ENCODE measurements around the gene TRIM65.
"Not testable (repeated sequence)": the region's sequence is repeated elsewhere in the genome, so short reads cannot be mapped to it uniquely, and the experiment has no call there.

TRIM65 gene

DNA sequence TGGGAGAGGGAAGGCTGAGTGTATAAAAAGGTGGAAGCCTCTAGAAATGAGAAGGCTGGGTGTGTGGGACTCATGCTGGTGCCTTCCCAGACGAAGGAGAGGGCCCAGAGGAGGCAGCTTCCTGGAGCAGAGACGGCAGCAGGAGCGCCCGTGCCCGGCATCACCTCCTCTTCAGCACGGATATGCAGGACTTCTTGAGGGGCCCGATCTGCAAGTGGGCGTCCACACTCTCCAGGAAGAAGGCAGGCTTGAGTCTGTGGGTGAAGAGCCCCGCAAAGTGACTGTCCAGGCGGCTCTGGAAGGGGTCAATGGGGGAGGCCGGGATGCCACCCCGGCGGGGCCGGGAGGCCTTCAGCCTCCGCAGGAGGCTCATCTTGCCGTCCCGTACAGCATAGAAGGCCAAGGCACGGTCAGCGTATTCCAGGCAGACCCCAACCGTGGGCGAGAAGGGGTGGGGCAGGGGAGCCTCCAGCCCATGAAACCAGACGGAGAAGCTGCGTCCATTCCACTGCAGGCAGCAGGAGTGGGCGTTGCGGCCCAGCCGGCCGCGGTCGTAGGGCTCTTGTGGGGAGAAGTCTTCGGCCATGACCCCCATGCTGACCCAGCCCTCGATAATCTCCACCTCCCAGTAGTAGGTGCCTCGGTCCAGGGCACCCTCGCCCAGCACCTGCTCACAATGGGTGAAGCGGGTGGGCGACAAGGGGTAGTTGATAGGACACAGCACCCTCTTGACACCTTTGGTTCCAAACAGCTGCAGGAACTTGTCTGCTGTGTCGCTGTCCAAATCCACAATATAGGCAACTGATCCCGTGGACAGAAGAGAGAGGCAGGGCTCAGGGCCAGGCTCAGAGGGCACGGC is 22.2 kb downstream of the TRIM65 start:
- DNase-seq = no peak

DNA sequence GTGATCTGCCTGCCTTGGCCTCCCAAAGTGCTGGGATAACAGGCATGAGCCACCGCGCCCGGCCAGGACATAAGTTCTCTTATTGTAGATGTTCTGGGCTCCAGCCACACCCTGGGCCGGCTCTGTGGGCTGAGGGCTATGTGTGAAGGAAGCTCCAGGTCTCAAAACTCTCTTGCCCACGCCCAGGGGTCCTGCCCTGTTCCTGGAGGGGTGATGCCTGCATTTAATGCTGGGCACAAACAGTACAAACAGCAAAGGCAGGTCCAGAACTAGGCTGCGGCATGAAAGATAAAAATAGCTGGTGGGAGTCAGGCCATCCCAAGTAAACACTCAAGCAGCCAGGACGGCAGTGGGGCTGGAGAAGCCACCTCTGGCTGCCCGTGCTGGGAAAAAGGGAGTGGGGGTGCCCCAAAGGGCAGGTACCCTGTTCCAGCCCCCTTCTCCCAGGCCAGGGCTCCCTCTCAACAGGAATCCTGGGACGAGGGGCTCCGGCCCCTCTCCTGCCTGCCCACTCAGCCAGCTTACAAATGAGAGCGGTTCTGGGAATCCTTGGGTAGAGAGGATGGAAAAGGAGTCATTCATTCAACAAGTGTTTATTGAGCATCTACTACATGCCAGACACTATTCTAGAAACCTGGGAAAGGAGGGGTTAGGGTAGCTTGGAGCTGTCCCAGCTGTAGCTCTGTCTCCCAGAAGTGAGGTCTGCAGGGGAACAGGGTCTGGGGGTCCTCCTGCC is 23.0 kb downstream of the TRIM65 start:
- DNase-seq = no peak

- no peak for DNase-seq
These were observed 24.1 kb downstream of the TRIM65 start for GRCh38 chr17:75872434-75873351.

DNA sequence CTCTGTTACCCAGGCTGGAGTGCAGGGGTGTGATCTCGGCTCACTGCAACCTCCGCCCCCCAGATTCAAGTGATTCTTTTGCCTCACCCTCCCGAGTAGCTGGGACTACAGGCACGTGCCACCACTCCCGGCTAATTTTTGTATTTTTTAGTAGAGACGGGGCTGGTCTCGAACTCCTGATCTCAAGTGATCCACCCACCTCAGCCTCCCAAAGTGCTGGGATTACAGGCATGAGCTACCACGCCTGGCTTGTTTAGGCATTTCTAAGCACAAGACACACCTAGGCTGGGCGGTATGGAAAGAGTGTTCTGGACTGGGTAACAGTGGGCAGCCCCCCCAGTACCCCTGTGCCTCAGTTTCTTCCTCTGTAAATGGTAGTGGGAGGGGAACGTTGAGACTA is 26.5 kb downstream of the TRIM65 start:
- DNase-seq = not testable (repeated sequence)

GRCh38 chr17:75869282-75870141 is 27.2 kb downstream of the TRIM65 start:
- no peak for DNase-seq

- DNase-seq = not testable (repeated sequence)
These were observed 27.9 kb downstream of the TRIM65 start for GRCh38 chr17:75868730-75869281.

GRCh38 chr17:75865404-75866188 is 31.2 kb downstream of the TRIM65 start:
- not testable (repeated sequence) for DNase-seq

GRCh38 chr17:75864887-75865286 is 31.9 kb downstream of the TRIM65 start:
- not testable (repeated sequence) for DNase-seq

DNA sequence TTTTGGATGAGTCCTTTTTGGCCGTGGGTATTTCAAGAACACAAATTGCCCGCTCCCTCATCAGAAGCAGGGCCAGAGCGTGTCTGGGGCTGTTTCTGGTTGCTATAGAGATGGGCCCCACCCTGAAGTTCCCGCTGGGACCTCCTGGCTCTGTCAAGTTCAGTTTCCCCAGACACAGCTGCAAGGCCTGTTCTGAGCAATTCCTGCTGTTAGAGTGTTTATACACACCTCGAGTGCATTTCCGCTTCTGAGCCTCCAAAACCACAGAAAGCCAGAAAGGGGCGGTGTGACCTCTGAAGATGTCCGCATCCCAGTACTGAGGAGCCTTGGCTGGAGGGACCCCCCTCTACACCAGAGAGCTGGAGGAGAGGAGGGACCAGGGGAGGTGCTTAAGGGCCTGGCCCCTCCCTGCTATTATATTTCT is 32.3 kb downstream of the TRIM65 start:
- no peak for DNase-seq

DNA sequence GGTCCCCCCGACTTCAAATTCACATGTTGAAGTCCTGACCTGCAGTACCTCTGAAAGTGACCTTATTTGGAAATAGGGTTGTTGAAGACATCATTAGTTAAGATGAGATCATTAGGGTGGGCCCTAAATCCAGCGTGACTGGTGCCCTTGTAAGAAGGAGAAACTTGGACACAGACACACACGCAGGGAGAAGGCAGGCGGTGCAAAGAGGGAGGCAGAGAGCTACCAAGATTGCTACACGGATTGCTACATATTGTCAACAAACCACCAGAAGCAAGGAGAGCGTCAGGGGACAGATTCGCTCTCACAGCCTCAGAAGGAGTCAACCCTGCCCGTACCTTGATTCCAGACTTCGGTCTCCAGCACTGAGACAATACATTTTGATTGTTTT is 34.8 kb downstream of the TRIM65 start:
- DNase-seq = no peak

DNA sequence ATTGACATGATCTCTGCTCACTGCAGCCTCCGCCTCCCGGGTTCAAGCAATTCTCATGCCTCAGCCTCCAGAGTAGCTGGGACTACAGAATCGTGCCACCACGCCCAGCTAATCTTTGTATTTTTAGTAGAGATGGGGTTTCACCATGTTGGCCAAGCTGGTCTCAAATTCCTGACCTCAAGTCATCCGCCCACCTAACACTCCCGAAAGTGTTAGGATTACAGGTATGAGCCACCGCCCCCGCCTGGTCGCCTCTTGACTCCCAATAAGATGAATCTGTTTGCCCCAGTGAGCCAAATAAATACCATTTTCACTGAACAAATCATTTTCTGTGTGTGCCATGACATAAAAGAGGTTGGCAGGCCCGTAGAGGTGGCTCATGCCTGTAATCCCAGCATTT is 37.4 kb downstream of the TRIM65 start:
- not testable (repeated sequence) for DNase-seq

DNA sequence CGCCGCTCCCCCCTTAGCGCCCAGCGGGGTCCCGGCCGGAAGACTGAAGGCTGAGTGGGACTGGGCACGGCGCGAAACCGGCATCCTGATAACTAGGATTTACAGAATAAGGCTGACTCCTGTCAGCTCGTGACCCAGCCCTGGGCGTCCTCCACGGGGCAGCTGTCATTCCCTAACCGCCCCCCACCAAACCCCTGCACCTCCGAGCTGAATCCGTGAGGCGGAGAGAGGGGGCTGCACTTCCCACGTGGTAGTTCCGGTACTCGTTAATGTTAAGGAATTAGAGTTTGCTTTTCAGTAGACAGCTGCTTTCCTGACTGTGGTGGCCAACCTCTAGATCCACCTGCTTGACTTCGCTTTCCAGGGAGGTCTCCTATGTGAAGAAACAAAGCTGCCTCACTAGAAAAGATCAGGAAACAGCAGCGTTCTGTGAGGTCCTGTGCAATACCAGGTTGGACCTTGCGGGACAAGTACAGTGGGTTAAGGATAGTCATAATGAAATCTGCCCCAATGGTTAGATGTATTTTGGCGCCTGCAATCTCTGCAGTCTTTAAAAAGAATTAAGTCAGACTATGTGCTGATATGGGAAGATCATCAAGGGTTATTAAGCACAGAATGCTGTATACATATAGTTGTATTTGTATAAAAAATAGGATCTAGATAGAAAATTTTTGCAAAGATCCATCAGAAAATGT is 40.5 kb downstream of the TRIM65 start:
- DNase-seq = no peak

- DNase-seq = peak; percentile 96
These were observed 41.3 kb downstream of the TRIM65 start, which contains the start of gene WBP2 for GRCh38 chr17:75855310-75856061. WBP2 (minus strand) TSS chr17:75855335; CDS start chr17:75855297, 38 bp downstream.

DNA sequence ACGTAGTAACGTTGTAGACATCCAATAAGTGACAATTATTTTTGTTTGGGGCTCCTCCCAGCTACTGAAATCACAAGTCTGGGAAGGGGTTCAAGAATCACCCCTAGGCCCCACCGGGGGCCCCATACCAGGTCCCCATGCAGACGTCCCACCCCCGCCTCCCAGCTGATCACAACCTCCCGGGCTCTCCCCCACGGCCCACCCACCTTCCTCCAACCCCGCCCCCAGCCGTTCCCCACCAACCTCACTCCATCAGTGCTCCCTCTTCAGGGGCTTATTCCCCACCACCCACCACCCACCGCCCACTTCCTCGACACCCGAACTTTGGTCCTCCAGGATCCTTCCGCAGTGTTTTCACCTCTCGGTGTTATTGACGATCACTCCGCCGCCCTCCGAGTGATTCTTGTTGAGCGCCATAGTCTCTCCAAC is 41.9 kb downstream of the TRIM65 start:
- no peak for DNase-seq

GRCh38 chr17:75854101-75854748 is 42.5 kb downstream of the TRIM65 start:
- DNase-seq = no peak

DNA sequence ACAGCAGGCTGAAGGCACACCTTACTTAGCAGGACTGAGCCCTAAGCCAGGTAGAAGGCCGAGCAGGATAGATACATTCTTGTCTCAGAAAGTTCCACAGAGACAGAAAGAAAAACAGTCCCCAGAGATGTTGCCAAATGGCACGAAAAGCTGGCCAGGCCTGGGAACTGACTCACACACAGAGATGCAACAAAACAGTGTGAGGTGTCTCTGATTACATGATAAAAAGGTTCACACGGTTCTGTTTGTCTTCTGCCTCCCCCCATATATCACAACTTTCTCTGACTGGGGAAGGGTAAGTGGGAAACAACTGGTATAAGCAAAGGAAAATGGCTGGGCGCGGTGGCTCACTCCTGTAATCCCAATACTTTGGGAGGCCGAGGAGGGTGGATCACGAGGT is 43.3 kb downstream of the TRIM65 start:
- DNase-seq = no peak

- DNase-seq = not testable (repeated sequence)
These were observed 45.1 kb downstream of the TRIM65 start for GRCh38 chr17:75851693-75851991.

GRCh38 chr17:75850928-75851692 is 45.6 kb downstream of the TRIM65 start:
- DNase-seq = no peak
